CD4-positive, alpha-beta T cell treated with Interleukin-21 for 1 hour (primary cell): ENCODE results near the gene MST1.

Experiments
- DNase-seq: peaks from one replicate; pipeline ENCODE4 v3.0.0-alpha.2; 2020

Gene MST1

DNA sequence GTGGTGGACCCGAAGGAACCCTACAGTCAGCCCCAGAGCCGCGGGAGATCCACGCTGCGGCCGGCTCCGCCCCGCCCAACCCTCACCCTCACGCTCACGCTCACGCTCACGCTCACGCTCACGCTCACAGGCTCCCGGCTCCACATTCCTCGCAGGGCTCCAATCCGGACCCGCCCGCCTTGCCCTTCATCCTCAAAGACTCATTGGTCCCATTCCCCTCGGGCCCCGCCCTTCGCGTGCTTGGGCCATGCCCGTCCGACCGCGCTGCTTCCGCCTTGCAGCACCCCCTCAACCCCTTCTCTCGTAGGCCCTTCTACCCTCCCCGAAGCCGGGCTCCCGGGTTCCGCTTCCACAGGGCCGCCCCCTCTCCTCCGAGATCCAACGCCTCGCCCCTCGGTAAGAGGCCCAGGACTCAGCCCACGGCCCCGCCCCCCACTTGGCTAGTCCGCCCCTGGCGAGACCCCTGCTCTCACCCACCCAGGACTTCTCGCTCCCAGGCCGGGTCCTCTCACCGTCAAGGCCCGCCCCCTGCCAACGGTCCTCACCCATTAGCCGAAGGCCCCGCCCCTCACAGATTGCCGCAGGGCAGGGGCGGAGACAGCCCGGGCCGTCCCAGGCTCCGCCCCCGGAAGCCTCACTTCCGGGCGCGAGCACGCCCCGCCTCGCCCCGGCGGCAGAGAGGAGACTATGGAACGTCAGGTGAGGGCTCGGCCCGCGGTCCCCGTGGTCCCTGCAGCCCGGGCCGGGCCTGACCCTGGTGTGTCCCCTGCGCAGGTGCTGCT lies 15.4 kb downstream of the MST1 start, which contains the start of gene APEH:
TSS of gene APEH (plus strand) at position 637 of the 782 bp plus-strand sequence. CDS start at position 688, 51 bp downstream.
- DNase-seq: peak; percentile 97

DNA sequence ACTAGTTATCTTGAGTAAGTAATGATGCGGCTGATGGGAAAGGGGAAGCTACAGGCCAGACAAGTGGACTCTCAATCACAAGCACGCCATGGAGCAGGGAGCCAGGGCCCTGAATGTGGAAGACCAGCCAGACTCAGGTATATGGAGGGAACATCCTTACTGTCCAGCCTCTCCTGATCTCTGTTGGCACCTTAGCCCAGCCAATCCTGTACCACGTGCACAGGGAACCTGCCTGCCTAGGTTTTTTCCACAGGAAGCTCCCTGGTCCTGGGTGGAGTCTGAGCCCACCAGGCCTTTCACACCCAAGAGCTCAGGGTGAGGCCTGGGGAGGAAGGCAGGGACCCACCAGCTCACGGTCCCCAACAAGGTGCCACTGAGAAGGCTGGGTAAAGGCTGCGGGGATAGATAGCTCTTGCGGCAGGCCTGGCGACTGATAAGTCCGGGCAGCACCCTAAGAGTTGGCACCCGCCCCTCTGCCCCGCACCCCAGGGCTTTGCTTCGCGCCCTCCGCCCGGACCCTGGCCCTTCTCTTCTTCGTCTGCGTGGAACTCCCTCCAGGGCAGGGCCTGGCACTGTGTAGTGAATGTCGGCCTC lies 16.1 kb downstream of the MST1 start:
- DNase-seq: peak; percentile 22

DNA sequence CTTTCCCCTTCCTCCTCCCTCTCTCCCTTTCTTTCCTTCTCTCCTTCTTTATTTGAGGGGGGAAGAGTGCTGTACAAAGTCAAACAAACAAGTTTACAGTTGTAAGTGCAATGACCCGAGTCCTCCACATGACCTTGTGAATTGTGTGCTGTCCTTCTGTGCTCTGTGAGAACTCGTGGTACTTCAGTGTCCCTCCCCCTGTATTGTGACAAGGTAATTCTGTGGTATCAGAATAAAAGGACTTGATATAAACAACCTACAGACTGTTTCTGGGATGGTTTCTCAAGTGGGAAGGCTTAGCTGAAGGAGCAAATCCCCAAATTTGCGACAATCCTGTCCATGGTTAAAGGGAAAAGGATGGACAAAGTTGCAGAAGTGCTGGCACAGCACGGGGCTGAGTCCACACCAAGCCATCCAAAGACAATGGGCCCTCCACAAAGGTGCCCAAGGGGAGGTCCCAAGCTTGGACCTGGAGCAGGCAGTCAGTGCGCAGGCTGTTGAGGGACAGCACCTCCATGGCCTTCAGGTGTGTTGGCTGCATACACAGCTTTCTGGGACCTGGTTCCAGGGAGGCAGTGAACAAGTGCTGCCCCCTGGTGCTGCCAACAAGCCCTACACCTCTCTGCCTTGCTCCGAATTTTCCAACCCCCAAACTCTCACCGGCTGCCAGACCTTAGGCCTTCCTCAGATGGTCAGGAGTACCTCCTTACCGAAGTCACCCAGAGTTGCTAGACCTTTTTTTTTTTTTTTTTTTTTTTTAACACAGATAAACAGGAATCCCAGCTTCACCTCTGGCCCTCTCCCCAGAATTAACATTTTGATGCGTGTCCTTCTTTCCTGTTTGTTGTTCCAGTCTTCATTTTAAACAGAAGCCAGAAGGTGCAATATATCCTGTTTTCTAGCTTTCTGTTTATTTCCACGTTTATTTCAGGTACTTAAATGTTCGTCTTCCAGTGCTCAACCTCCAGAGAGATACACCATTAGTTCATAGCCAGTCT lies 17.7 kb downstream of the MST1 start:
- DNase-seq: peak; percentile 77

DNA sequence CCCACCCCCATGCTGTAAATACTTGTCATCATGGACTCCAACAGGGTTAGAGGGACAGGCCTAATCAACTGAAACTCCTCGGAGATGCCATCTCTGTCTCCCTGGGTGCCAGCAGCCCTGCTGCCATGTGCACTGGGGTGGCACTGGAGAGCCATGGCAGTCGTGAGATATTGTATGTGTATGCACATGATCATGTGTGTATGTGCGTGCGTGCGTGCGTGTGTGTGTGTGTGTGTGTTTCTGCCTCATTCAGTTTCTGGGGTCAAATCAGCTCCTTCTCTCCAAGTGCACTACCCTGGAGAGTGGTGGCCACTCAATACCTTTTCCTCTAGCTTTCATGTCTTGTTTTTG lies 18.4 kb downstream of the MST1 start:
- DNase-seq: no peak

DNA sequence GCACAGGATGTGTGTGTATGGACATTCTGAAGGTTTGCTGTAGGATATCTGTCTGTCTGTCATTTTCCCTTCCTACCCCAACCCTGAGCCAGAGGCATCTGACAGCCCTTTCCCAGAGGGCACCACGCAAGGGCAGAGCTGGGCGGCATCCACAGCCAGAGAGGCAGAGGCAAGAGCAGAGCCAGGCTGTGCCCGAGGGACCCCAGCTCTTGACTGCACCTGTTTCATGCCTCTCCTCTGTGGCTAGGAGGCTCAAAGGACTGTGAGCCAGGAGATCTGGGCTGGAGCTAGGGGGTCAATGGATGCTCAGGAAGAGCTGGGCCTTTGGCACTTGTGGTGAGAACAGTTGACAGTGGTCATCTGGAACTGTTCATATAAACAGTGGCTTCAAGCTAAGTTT lies 19.9 kb downstream of the MST1 start:
- DNase-seq: no peak

DNA sequence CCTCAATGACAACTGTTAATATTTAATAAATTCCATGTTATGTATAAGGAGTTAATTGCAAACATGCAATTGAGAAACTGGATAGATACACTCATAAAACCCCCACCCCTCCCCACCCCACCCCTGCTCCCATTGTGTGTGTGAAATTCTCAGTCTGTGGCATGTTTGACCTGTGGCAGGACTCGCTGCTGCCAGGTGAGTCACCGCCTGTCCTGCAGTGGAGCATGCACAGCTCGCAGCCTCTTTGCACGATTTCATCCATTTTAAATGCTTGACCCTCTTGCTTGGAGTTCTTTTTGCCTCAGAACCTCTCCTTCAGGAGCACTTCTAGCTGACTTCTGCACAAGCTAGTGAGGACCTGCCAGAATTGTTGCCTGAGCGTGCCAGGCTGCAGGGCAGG lies 20.4 kb downstream of the MST1 start:
- no peak for DNase-seq

DNA sequence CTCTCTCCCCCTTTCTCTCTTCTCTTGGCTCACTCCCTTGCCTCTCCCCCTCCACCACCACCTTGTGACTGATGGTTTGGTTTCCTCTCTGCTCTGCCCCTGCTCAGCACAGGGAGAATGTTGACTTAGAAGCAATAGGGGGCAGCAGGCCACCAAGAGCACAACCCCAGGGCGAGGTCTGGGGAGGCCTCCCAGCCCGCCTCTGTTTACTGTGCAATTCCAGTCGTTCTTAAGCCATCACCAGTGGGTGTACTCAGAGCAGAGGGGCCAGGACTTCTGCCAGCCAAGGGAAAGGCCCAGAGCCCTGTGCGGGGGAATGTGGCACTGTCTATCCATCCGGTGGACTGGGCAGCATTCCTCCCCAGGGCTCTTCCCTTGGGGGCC lies 20.9 kb downstream of the MST1 start:
- DNase-seq: no peak

DNA sequence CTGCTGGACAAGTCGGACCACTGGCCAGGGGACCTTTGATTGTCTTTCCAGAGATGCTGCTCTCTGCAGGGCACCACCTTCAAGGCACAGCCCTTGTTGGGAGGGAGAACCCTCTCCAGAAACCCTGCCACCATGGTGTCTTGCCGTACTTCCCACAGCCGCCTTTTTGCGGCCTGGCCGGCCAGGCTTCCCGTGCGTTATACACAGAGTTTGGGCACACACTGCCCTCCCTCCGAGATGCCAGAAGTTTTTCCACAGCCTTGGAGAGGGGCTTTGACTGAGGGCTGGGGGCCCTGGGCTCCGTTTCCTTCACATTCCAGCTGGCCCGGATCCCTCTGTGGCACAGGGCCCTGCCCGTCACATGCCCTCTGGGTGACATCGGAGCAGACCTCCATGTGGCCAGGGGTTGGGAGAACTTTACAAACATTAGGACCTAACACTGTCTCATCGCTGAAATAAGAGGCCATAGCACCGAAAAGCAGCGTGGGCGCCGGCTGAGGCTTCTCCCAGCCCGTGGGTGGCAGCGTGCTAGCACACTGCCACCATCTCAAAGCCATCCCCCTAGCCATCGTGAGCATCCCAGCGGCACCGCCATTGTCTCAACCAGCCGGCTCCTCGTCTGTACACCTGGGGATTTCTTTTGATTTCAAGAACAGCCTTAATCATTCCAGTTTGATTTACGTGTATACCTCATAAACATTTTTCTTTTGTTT lies 21.4 kb downstream of the MST1 start:
- no peak for DNase-seq

DNA sequence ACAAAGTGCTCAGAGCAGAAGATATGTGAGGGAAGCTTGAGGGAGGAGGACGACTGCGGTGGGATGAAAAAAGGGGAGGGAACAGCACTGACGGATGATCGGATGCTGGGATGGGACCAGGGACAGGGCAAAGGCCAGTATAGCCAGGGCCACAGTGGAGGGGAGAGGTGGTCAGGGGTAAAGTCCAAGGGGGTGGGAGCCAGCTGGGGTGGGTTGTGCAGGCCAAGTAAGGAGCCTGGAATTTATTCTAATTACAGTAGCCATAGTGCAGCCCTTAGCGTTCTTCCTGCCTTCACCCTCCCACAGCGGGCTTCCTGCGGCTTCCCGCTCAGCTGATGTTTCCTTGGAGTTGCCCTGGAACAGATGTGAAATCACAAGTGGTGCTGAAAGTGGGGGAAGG lies 22.7 kb downstream of the MST1 start:
- DNase-seq: no peak

DNA sequence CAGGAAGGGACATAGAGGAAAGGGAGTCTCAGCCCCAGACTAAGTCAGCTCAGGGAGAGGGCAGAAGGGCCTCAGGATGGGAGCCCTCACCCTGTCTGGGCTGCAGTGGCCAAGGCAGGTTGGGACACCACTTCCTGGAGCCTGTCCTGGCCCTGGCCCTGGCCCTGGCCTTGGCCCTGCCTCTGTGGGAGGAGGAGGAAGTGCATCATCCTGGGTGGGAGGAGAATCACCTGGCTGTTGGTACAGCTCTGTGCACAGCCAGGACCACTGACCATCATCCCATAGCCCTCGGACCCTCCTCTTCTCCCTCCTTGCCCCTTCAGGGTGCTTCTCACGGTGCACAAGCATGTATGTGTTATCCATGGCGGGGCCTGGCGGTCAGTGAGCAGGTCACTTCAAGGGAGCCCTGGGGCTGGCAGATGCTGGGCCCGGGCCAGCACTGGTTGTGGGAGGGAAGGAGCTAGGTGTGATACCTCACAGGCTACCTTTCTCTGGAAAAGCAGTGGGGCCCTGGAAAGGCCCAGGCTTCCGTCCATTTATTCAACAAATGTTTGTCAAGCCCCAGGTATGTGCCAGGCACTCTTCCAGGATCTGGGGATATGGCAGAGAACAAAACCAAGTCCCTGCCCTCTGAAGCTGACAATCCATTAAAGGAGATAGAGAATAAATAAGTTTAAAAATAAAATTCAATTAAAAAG lies 23.3 kb downstream of the MST1 start:
- DNase-seq: no peak

DNA sequence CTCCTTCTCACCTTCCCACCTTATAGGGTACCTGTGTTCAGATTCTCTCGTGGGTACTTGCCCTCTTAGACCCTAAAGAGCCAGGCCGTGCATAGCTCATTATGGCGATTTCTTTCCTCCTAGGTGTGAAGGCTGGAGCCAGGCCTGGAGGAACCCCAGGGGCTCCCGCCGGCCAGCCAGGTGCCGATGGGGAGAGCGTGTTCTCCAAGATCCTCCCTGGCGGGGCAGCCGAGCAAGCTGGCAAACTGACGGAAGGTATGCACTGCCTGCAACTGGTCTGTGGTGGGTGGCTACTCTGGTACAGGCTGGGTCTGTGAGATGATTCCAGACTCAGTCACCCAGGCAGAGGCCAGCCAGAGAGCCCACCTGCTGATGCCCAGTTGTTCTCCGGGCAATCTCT lies 25.0 kb downstream of the MST1 start:
- DNase-seq: no peak

DNA sequence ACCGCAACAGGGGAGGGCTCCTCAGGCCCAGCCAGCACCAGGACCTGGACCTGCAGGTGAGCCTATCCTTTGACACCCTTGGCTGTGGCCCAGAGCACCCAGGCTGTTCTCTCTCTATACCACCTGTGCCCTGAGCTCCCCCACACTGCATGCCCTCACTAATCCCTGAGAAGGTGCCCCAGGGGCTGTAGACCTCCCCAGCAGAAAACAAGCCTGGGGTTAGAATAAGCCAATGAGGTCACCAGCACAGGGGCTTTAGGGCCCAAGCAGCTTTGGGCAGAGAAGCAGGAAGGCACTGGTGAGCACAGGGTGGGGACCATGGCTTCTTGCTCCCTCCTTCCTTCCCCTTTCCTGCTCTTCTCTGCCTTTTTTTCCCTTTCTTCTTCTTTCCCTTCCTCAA lies 25.4 kb downstream of the MST1 start:
- DNase-seq: no peak

DNA sequence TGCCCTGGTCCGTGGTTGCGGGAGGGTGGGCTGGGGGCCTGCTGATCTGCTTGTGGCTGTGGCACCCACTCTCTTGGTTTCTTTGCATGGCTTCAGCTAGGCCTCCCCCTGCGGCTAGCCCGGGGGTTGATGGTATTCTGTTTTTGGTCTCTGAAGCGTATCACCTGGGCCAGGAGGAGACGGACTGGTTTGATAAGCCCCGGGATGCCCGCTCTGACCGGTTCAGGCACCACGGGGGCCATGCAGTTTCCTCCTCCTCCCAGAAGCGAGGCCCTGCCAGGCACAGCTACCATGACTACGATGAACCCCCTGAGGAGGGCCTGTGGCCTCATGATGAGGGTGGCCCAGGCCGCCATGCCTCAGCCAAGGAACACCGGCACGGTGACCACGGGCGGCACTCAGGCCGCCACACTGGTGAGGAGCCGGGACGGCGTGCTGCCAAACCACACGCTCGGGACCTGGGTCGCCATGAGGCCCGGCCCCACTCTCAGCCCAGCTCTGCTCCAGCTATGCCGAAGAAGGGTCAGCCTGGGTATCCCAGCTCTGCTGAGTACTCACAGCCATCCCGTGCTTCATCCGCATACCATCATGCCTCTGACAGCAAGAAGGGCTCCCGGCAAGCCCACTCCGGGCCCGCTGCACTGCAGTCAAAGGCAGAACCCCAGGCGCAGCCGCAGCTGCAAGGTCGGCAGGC lies 26.4 kb downstream of the MST1 start:
- no peak for DNase-seq

DNA sequence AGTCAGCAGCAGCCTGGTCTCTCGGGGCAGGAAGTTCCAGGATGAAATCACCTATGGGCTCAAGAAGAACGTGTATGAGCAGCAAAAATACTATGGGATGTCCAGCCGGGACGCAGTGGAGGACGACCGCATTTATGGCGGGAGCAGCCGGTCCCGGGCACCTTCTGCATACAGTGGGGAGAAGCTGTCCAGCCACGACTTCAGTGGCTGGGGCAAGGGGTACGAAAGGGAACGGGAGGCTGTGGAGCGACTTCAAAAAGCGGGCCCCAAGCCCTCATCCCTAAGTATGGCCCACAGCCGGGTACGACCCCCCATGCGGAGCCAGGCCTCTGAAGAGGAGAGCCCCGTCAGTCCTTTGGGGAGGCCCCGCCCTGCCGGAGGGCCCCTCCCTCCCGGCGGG lies 27.3 kb downstream of the MST1 start:
- no peak for DNase-seq

DNA sequence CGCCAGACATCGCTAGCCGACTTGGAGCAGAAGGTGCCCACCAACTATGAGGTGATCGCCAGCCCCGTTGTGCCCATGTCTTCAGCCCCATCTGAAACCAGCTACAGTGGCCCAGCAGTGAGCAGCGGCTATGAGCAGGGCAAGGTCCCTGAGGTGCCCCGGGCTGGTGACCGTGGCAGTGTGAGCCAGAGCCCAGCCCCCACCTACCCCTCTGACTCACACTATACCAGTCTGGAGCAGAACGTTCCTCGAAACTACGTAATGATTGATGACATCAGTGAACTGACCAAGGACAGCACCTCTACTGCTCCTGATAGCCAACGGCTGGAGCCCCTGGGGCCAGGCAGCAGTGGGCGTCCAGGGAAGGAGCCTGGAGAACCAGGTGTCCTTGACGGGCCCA lies 28.0 kb downstream of the MST1 start:
- no peak for DNase-seq

DNA sequence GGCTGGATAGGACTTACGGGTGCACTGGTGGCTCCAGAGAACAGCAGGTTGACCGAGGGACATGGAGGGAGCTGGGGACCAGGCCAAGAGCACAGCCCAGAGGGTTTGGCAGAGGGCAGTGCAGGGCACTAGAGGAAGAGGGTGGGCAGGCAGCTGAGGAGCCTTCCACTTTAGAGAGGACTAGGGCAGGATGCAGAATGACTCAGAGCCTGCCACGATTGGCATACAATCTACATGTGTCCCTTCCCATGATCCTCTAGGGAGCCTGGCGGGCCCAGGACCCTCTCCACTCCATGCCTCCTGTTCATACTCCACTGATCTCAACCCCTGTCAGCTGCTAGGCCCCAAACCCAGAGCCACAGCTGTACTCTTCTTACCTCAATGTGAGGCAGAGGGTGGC lies 29.5 kb downstream of the MST1 start:
- no peak for DNase-seq

DNA sequence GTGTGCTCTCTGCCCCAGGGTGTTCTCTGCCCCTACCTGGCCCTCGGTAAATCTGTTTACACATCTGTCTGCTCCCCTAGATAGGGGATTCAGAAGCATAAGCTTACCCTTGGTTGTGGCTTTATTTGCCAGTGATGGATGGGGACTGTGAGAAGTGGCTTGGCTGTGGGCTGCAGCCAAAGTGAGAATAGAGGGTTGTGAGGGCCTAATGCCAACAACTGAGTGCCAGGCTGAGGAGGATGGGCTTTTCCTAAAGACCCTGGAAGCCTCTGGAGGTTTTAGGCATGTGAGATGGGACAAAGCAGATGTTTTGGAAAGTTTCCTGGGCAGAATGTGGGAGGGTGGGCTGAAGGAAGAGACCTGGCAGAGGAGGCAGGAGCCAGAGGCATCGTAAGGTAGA lies 30.6 kb downstream of the MST1 start:
- no peak for DNase-seq

DNA sequence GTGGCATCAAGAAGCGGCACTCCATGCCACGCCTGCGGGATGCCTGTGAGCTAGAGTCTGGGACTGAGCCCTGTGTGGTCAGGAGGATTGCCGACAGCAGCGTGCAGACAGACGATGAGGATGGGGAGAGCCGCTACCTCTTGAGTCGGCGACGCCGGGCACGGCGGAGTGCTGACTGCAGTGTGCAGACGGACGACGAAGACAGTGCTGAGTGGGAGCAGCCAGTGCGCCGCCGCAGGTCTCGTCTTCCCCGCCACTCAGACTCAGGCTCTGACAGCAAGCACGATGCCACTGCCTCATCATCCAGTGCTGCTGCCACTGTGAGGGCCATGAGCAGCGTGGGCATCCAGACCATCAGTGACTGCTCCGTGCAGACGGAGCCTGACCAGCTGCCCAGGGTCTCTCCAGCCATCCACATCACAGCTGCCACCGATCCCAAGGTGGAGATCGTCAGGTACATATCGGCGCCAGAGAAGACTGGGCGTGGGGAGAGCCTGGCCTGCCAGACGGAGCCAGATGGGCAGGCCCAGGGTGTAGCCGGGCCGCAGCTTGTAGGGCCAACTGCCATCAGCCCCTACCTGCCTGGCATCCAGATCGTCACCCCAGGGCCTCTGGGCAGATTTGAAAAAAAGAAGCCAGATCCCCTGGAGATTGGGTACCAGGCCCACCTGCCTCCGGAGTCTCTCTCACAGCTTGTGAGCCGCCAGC lies 31.9 kb downstream of the MST1 start:
- DNase-seq: no peak

DNA sequence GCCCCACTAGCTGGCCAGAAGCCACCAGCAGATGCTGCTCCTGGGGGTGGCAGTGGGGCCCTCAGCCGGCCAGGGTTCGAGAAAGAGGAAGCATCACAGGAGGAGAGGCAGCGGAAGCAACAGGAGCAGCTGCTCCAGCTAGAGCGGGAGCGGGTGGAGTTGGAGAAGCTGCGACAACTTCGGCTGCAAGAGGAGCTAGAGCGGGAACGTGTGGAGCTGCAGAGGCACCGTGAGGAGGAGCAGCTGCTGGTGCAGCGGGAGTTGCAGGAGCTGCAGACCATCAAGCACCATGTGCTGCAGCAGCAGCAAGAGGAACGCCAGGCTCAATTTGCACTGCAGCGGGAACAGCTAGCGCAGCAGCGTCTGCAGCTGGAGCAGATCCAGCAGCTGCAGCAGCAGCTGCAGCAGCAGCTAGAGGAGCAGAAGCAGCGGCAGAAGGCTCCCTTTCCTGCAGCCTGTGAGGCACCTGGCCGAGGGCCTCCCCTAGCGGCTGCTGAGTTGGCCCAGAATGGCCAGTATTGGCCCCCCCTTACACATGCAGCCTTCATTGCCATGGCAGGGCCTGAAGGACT lies 32.6 kb downstream of the MST1 start:
- no peak for DNase-seq

DNA sequence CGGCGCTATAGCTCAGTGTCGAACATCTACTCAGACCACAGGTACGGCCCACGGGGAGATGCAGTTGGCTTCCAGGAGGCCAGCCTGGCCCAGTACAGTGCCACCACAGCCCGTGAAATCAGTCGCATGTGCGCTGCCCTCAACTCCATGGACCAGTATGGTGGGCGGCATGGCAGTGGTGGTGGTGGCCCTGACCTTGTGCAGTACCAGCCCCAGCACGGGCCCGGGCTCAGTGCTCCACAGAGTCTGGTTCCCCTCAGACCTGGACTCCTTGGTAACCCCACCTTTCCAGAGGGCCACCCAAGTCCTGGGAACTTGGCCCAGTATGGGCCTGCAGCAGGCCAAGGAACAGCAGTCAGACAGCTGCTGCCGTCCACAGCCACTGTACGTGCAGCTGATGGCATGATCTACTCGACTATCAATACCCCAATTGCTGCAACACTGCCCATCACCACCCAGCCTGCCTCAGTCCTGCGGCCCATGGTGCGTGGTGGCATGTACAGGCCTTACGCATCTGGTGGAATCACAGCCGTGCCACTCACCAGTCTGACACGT lies 33.5 kb downstream of the MST1 start:
- DNase-seq: no peak
